Panc1 (cell line): ENCODE data around the gene BARD1.

Experiments used
- TCF7L2 ChIP-seq: IDR thresholded peaks from 2 replicates; pipeline ENCODE4 v1.6.1; 2011; ENCODE audit warnings: mild to moderate bottlenecking, low read depth, low read length, inconsistent platforms
- TF ChIP-seq, protein P1 (sequence below): fragments of 450-650 bp; IDR thresholded peaks from 2 replicates; pipeline ENCODE4 v1.5.1; 2017; ENCODE audit warnings: mild to moderate bottlenecking

DNA sequence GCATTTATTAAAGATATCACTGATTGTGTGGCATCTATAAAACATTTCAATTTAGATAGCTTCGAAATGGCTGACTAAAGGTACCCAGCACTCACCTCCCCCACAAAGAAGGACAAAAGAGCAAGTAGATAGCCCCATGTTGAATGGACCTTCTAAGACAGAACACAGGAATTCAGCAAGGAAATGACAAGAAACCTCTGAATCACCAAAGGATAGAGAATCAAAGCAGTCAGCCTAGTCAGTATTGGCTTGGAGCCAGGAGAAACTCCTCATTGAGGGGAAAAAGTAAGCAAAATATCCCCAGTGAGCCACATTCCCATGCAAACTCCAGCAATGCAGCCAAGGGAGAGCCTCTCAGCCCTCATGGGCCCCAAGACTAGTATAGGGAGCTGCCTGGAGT lies 113.7 kb downstream of the BARD1 start:
- no peak for TF ChIP-seq TCF7L2
- TF ChIP-seq, protein P1, sequence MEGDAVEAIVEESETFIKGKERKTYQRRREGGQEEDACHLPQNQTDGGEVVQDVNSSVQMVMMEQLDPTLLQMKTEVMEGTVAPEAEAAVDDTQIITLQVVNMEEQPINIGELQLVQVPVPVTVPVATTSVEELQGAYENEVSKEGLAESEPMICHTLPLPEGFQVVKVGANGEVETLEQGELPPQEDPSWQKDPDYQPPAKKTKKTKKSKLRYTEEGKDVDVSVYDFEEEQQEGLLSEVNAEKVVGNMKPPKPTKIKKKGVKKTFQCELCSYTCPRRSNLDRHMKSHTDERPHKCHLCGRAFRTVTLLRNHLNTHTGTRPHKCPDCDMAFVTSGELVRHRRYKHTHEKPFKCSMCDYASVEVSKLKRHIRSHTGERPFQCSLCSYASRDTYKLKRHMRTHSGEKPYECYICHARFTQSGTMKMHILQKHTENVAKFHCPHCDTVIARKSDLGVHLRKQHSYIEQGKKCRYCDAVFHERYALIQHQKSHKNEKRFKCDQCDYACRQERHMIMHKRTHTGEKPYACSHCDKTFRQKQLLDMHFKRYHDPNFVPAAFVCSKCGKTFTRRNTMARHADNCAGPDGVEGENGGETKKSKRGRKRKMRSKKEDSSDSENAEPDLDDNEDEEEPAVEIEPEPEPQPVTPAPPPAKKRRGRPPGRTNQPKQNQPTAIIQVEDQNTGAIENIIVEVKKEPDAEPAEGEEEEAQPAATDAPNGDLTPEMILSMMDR = no peak
